MM.1S (cell line): ENCODE measurements around the gene FAAH.

Experiments
- DNase-seq: peaks from one replicate; pipeline ENCODE4 v3.0.0-alpha.2; 2015
- H2AFZ ChIP-seq: fragments of 300-600 bp; sonication (generic); 2 replicates; pipeline ENCODE4 v1.6.0; 2016; ENCODE audit warnings: antibody characterized with exemption, low read length
- H3F3A ChIP-seq: fragments of 300-600 bp; sonication (generic); 2 replicates; pipeline ENCODE4 v1.6.1; 2016; ENCODE audit warnings: mild to moderate bottlenecking, antibody characterized with exemption, low read length, moderate library complexity, mixed read lengths; ENCODE audit not compliant: insufficient read depth
- H3K27ac ChIP-seq: fragments of 300-600 bp; sonication (generic); 2 replicates; pipeline ENCODE4 v1.5.1; 2016; ENCODE audit warnings: mild to moderate bottlenecking, low read length
- H3K27me3 ChIP-seq: fragments of 300-600 bp; sonication (generic); replicated peaks from 2 replicates; pipeline ENCODE4 v1.6.0; 2016; ENCODE audit warnings: low read length; ENCODE audit not compliant: insufficient read depth
- H3K36me3 ChIP-seq: fragments of 300-600 bp; sonication (generic); replicated peaks from 2 replicates; pipeline ENCODE4 v1.6.1; 2016; ENCODE audit warnings: mild to moderate bottlenecking, low read length, mixed read lengths; ENCODE audit not compliant: insufficient read depth
- H3K4me1 ChIP-seq: fragments of 300-600 bp; sonication (generic); 2 replicates; pipeline ENCODE4 v1.6.1; 2016; ENCODE audit warnings: low read length, mixed read lengths
- H3K4me2 ChIP-seq: fragments of 300-600 bp; sonication (generic); 2 replicates; pipeline ENCODE4 v1.6.0; 2016; ENCODE audit warnings: low read depth, low read length
- H3K4me3 ChIP-seq: fragments of 300-600 bp; sonication (generic); 2 replicates; pipeline ENCODE4 v1.5.1; 2016; ENCODE audit warnings: low read length, mixed read lengths
- H3K79me2 ChIP-seq: fragments of 300-600 bp; sonication (generic); 2 replicates; pipeline ENCODE4 v1.6.1; 2016; ENCODE audit warnings: mixed run types, low read length, mixed read lengths
- H3K9ac ChIP-seq: fragments of 300-600 bp; sonication (generic); 2 replicates; pipeline ENCODE4 v1.6.1; 2016; ENCODE audit warnings: low read length, mixed read lengths
- H3K9me2 ChIP-seq: fragments of 300-600 bp; sonication (generic); replicated peaks from 2 replicates; pipeline ENCODE4 v1.6.1; 2016; ENCODE audit warnings: mild to moderate bottlenecking, low read length, mixed read lengths; ENCODE audit not compliant: insufficient read depth
- H3K9me3 ChIP-seq: fragments of 300-600 bp; sonication (generic); replicated peaks from 2 replicates; pipeline ENCODE4 v1.6.1; 2016; ENCODE audit warnings: mild to moderate bottlenecking, low read length, mixed read lengths; ENCODE audit not compliant: insufficient read depth
- H4K20me1 ChIP-seq: fragments of 300-600 bp; sonication (generic); 2 replicates; pipeline ENCODE4 v1.6.1; 2016; ENCODE audit warnings: mild to moderate bottlenecking, low read length, moderate library complexity, mixed read lengths; ENCODE audit not compliant: insufficient read depth
- EZH2 ChIP-seq: fragments of 300-600 bp; sonication (generic); optimal IDR thresholded peaks from 2 replicates; pipeline ENCODE3; 2017; ENCODE audit warnings: low read depth, mild to moderate bottlenecking, antibody characterized with exemption, low read length, mixed read lengths
- EZH2phosphoT487 ChIP-seq: fragments of 300-600 bp; sonication (generic); IDR thresholded peaks from 2 replicates; pipeline ENCODE4 v1.6.1; 2018; ENCODE audit warnings: antibody characterized with exemption, low read length
- TF ChIP-seq, protein P1 (sequence below): fragments of 300-600 bp; sonication (generic); IDR thresholded peaks from 2 replicates; pipeline ENCODE4 v1.5.1; 2016; ENCODE audit warnings: antibody characterized with exemption, low read length, mixed read lengths

FAAH gene

DNA sequence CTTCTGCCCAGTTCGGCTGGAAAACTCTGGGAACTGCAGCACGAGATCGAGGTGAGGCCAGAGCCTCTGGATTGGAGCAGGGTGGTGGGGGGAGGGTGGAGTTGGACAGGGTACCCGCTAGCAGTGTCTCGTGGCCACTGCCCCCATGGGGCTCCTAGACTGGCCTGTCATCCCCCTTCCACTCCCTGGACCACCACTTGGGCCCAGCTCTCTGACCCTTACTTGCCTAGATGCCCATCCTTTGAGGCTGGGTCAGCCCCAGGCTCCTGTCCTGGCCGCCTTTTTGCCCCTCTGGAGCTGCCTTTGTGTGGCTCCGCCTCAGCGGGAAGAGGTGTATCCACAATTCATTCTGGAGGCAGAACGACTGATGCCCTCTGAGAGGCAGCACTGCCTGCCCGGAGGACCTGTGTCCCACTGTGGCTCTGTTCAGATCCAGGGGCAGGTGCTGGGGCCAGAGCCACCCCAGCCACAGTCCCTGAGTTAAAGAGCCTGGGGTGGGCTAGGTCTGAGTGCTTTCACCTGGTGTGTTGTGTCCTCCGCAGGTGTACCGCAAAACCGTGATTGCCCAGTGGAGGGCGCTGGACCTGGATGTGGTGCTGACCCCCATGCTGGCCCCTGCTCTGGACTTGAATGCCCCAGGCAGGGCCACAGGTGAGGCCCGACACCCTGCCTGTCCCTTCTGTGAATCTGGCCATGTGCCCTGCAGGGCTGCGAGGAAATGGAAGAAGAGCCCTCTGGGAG, 17.7 kb downstream of the FAAH start:
- Histone ChIP-seq H3K4me3 (no peak overlapping the region), H3K4me1 (no peaks in the 10 kb centered on the region), H3K79me2 (no peaks in the 10 kb centered on the region), H4K20me1 (no peaks in the 10 kb centered on the region), H3K9me3 (no peaks in the 10 kb centered on the region), H3K9me2 (no peaks in the 10 kb centered on the region), H2AFZ (no peak overlapping the region), H3K27me3 (no peaks in the 10 kb centered on the region), H3K36me3 (no peaks in the 10 kb centered on the region), H3K27ac (no peak overlapping the region), H3K9ac (no peak overlapping the region), H3F3A (no peaks in the 10 kb centered on the region), H3K4me2 (no peak overlapping the region)
- TF ChIP-seq EZH2phosphoT487 (no peak), EZH2 (no peak)
- TF ChIP-seq, protein P1, sequence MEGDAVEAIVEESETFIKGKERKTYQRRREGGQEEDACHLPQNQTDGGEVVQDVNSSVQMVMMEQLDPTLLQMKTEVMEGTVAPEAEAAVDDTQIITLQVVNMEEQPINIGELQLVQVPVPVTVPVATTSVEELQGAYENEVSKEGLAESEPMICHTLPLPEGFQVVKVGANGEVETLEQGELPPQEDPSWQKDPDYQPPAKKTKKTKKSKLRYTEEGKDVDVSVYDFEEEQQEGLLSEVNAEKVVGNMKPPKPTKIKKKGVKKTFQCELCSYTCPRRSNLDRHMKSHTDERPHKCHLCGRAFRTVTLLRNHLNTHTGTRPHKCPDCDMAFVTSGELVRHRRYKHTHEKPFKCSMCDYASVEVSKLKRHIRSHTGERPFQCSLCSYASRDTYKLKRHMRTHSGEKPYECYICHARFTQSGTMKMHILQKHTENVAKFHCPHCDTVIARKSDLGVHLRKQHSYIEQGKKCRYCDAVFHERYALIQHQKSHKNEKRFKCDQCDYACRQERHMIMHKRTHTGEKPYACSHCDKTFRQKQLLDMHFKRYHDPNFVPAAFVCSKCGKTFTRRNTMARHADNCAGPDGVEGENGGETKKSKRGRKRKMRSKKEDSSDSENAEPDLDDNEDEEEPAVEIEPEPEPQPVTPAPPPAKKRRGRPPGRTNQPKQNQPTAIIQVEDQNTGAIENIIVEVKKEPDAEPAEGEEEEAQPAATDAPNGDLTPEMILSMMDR = peak; percentile 48
- no peak for DNase-seq

DNA sequence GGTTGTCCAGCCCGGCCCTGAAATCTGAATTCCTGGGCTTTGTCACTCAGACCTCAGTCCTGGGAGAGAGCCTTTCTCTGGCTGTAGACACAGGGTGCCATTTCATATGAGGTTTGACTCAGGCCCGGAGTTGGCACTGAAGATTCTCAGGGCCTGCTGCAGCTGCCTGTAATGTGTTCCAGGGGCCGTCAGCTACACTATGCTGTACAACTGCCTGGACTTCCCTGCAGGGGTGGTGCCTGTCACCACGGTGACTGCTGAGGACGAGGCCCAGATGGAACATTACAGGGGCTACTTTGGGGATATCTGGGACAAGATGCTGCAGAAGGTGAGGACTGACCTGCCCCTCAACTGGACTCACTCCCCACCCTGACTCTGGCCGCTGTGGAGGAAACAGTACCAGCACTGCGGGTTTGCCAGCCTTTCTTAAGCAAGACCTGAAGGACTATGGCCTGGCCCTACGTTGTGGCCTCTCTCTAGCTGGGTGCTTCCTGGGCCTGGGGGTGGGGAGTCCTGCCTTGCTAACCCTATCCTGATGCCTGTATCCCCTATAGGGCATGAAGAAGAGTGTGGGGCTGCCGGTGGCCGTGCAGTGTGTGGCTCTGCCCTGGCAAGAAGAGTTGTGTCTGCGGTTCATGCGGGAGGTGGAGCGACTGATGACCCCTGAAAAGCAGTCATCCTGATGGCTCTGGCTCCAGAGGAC, 18.9 kb downstream of the FAAH start:
- Histone ChIP-seq H4K20me1 (no peaks in the 10 kb centered on the region), H3K9me2 (no peaks in the 10 kb centered on the region), H3K9ac (no peak overlapping the region), H2AFZ (no peak overlapping the region), H3K36me3 (no peaks in the 10 kb centered on the region), H3K9me3 (no peaks in the 10 kb centered on the region), H3F3A (no peaks in the 10 kb centered on the region), H3K79me2 (no peaks in the 10 kb centered on the region), H3K27ac (no peak overlapping the region), H3K4me2 (no peak overlapping the region), H3K4me3 (no peak overlapping the region), H3K4me1 (no peaks in the 10 kb centered on the region), H3K27me3 (no peaks in the 10 kb centered on the region)
- DNase-seq = no peak
- TF ChIP-seq EZH2 = no peak
- TF ChIP-seq, protein P1 = no peak

DNA sequence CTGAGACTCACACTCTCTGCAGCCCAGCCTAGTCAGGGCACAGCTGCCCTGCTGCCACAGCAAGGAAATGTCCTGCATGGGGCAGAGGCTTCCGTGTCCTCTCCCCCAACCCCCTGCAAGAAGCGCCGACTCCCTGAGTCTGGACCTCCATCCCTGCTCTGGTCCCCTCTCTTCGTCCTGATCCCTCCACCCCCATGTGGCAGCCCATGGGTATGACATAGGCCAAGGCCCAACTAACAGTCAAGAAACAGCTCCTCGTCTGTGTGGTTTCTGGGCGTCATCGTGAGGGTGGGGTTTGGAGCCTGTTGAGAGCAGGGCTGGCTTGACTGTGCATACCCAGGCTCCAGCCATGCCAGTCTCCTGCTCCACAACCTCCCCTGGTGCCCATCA, 19.5 kb downstream of the FAAH start:
- H2AFZ ChIP-seq = no peak overlapping the region
- no peak for TF ChIP-seq EZH2
- no peak for TF ChIP-seq EZH2phosphoT487
- TF ChIP-seq, protein P1 = peak; percentile 25; the same call in 1 of the 2 replicates
- H3K9me2 ChIP-seq = no peaks in the 10 kb centered on the region
- no peaks in the 10 kb centered on the region for H3K27me3 ChIP-seq
- H3K4me1 ChIP-seq = no peaks in the 10 kb centered on the region
- H3K9ac ChIP-seq = no peak overlapping the region
- no peak overlapping the region for H3K27ac ChIP-seq
- no peaks in the 10 kb centered on the region for H3K79me2 ChIP-seq
- H3F3A ChIP-seq = no peaks in the 10 kb centered on the region
- no peak overlapping the region for H3K4me2 ChIP-seq
- no peaks in the 10 kb centered on the region for H4K20me1 ChIP-seq
- no peak overlapping the region for H3K4me3 ChIP-seq
- DNase-seq = no peak
- no peaks in the 10 kb centered on the region for H3K36me3 ChIP-seq
- H3K9me3 ChIP-seq = no peaks in the 10 kb centered on the region
